HCT116 (cell line): Measurements from ENCODE around the gene NDUFA3. TPM values are rescaled to one million over a fixed set of nuclear protein-coding genes. Genes with fewer than 3 reads are reported as not detected.

ENCODE experiments used
- ATAC-seq: fragments of 200-7000 bp; cut with Tn5 transposase; 2 replicates; pipeline ENCODE4 v1.9.1; 2020; ENCODE audit warnings: mild to moderate bottlenecking, moderate library complexity
- BruUV-seq: library from RNA; stranded (reverse); fragments of 400-500 nt; replicated peaks from 2 replicates; lab custom pipeline; 2021; lab: Mats Ljungman, UMichigan
- CTCF ChIA-PET: fragments of 300-600 bp; sonication (Branson Sonifier 250); formaldehyde crosslinking; loops from one replicate; lab custom pipeline; 2021; ENCODE audit warnings: antibody characterized with exemption; lab: Charles Lee
- POLR2A ChIA-PET: fragments of 300-600, 350-600 bp; sonication (Branson Sonifier 250); formaldehyde crosslinking; loops from one replicate; lab custom pipeline; 2021; ENCODE audit warnings: antibody characterized with exemption; lab: Charles Lee
- RAD21 ChIA-PET, 2 experiments: fragments of 300-600 bp; sonication (Branson Sonifier 250); formaldehyde crosslinking; loops; one replicate each; lab custom pipeline; 2023; ENCODE audit warnings: low total read pairs in 2 of 2; ENCODE audit not compliant: uncharacterized antibody in 2 of 2, unreplicated experiment in 2 of 2, low non-redundant PET in 1 of 2; lab: Charles Lee
- DNase-seq: peaks from one replicate; pipeline ENCODE4 v3.0.0-alpha.2; 2010; ENCODE audit warnings: low read depth, low spot score
- H2AFZ ChIP-seq: fragments of 200-600 bp; shearing (Covaris generic), sonication (generic); 2 replicates; pipeline ENCODE4 v1.6.1; 2017; ENCODE audit warnings: low read depth, mixed run types, mixed read lengths, antibody characterized with exemption, low read length; ENCODE audit not compliant: poor library complexity, severe bottlenecking
- H3K27ac ChIP-seq: 2 replicates; pipeline ENCODE4 v1.5.1; 2012; ENCODE audit warnings: low read depth, low read length
- H3K27me3 ChIP-seq: fragments of 200-600 bp; sonication (generic); 2 replicates; pipeline ENCODE4 v1.6.1; 2016; ENCODE audit warnings: mixed run types, low read length, mixed read lengths; ENCODE audit not compliant: insufficient read depth
- H3K36me3 ChIP-seq, 2 experiments: fragments of 200-500 bp in 1 of 2; fragments of 200-600 bp in 1 of 2; sonication (Bioruptor generic) in 1 of 2; sonication (generic) in 1 of 2; 2 replicates each; pipeline versions ENCODE4 v1.5.1 to v1.6.1; 2014 to 2016; ENCODE audit warnings: low read length in 2 of 2, inconsistent platforms in 1 of 2, mixed read lengths in 1 of 2, mixed run types in 1 of 2; ENCODE audit not compliant: insufficient read depth in 2 of 2, control insufficient read depth in 1 of 2
- H3K4me1 ChIP-seq, 2 experiments: fragments of 200-600 bp in 1 of 2; sonication (generic) in 1 of 2; 2 replicates each; pipeline versions ENCODE4 v1.5.1 to v1.6.1; 2012 to 2017; ENCODE audit warnings: low read length in 2 of 2, inconsistent platforms in 1 of 2, mild to moderate bottlenecking in 1 of 2, mixed read lengths in 1 of 2, mixed run types in 1 of 2, moderate library complexity in 1 of 2; ENCODE audit not compliant: insufficient read depth in 2 of 2, control insufficient read depth in 1 of 2
- H3K4me2 ChIP-seq: fragments of 200-600 bp; sonication (generic); 2 replicates; pipeline ENCODE4 v1.6.1; 2017; ENCODE audit warnings: mixed run types, low read length, mixed read lengths
- H3K4me3 ChIP-seq, 2 experiments: fragments of 200-600 bp in 1 of 2; sonication (generic) in 1 of 2; replicated peaks in 1 of 2; 2 replicates each; pipeline ENCODE4 v1.5.1; 2011 to 2016; ENCODE audit warnings: low read length in 2 of 2, control low read depth in 1 of 2, low read depth in 1 of 2, mild to moderate bottlenecking in 1 of 2, mixed read lengths in 1 of 2, mixed run types in 1 of 2
- H3K79me2 ChIP-seq: fragments of 200-600 bp; sonication (generic); 2 replicates; pipeline ENCODE4 v1.6.1; 2017; ENCODE audit warnings: mild to moderate bottlenecking, mixed run types, low read length, moderate library complexity, mixed read lengths; ENCODE audit not compliant: insufficient read depth
- H3K9ac ChIP-seq: fragments of 200-600 bp; sonication (generic); 2 replicates; pipeline ENCODE4 v1.6.1; 2016; ENCODE audit warnings: low read length, mixed read lengths
- H3K9me2 ChIP-seq: fragments of 200-600 bp; sonication (generic), shearing (Covaris generic); 2 replicates; pipeline ENCODE4 v1.6.1; 2017; ENCODE audit warnings: mixed run types, mild to moderate bottlenecking, moderate library complexity; ENCODE audit not compliant: insufficient read depth
- H3K9me3 ChIP-seq, 2 experiments: fragments of 200-500 bp in 1 of 2; fragments of 200-600 bp in 1 of 2; sonication (Bioruptor generic) in 1 of 2; sonication (generic) in 1 of 2; 2 replicates each; pipeline ENCODE4 v1.6.1; 2014 to 2017; ENCODE audit warnings: low read length in 2 of 2, mixed read lengths in 2 of 2, inconsistent platforms in 1 of 2, low read depth in 1 of 2, mild to moderate bottlenecking in 1 of 2, mixed run types in 1 of 2, moderate library complexity in 1 of 2; ENCODE audit not compliant: control insufficient read depth in 1 of 2, insufficient read depth in 1 of 2
- H4K20me1 ChIP-seq: fragments of 200-600 bp; sonication (generic), shearing (Covaris generic); 2 replicates; pipeline ENCODE4 v1.6.1; 2017; ENCODE audit warnings: mixed run types, mild to moderate bottlenecking, moderate library complexity; ENCODE audit not compliant: insufficient read depth
- CEBPB ChIP-seq: IDR thresholded peaks from 2 replicates; pipeline ENCODE4 v1.6.1; 2012; ENCODE audit warnings: low read depth
- CTCF ChIP-seq, 3 experiments: fragments of 200-600 bp in 1 of 3; sonication (generic) in 1 of 3; IDR thresholded peaks in 2 of 3; conservative IDR thresholded peaks in 1 of 3; 2 replicates each; pipeline ENCODE4 v1.5.1; 2012 to 2017; ENCODE audit warnings: low read depth in 2 of 3, low read length in 2 of 3, antibody characterized with exemption in 1 of 3, borderline replicate concordance in 1 of 3, control low read depth in 1 of 3, mild to moderate bottlenecking in 1 of 3, mixed read lengths in 1 of 3, mixed run types in 1 of 3, moderate library complexity in 1 of 3; ENCODE audit not compliant: insufficient read depth in 1 of 3
- EGR1 ChIP-seq: IDR thresholded peaks from 2 replicates; pipeline ENCODE4 v1.6.1; 2012; ENCODE audit warnings: low read depth
- ELF1 ChIP-seq: IDR thresholded peaks from 2 replicates; pipeline ENCODE4 v1.6.1; 2012; ENCODE audit warnings: low read depth, borderline replicate concordance
- EZH2 ChIP-seq: fragments of 200-600 bp; sonication (generic); IDR thresholded peaks from 2 replicates; pipeline ENCODE4 v1.6.1; 2017; ENCODE audit warnings: antibody characterized with exemption, mixed run types
- FOSL1 ChIP-seq: IDR thresholded peaks from 2 replicates; pipeline ENCODE4 v1.6.1; 2012; ENCODE audit warnings: low read depth
- JUND ChIP-seq: IDR thresholded peaks from 2 replicates; pipeline ENCODE4 v1.6.1; 2012
- RAD21 ChIP-seq: IDR thresholded peaks from 2 replicates; pipeline ENCODE4 v1.6.1; 2012; ENCODE audit warnings: low read depth, mild to moderate bottlenecking
- SIN3A ChIP-seq: IDR thresholded peaks from 2 replicates; pipeline ENCODE4 v1.6.1; 2012; ENCODE audit warnings: low read depth
- SRF ChIP-seq: IDR thresholded peaks from 2 replicates; pipeline ENCODE4 v1.6.1; 2012; ENCODE audit warnings: low read depth
- YY1 ChIP-seq: IDR thresholded peaks from 2 replicates; pipeline ENCODE4 v1.6.1; 2011; ENCODE audit warnings: low read length, low read depth, moderate library complexity, mild to moderate bottlenecking; ENCODE audit not compliant: insufficient replicate concordance; ENCODE audit errors: extremely low read depth
- ZBTB33 ChIP-seq: IDR thresholded peaks from 2 replicates; pipeline ENCODE4 v1.6.1; 2011; ENCODE audit warnings: mild to moderate bottlenecking, low read length, moderate library complexity; ENCODE audit not compliant: insufficient replicate concordance; ENCODE audit errors: extremely low read depth
- ZFX ChIP-seq: fragments of 450-650 bp; IDR thresholded peaks from 2 replicates; pipeline ENCODE4 v1.6.1; 2017
- ZNF274 ChIP-seq: fragments of 200-500 bp; sonication (Bioruptor generic); IDR thresholded peaks from 2 replicates; pipeline ENCODE4 v1.6.1; 2014; ENCODE audit warnings: mild to moderate bottlenecking, low read depth, low read length, inconsistent platforms
- intact Hi-C: fragments of 100-400 bp; cut with micrococcal nuclease; formaldehyde crosslinking; loops from 2 replicates; pipeline ENCODE4 v1.10.0; 2022
- total RNA-seq: library from RNA; stranded (reverse); gene quantifications from one replicate; pipeline ENCODE4 v1.2.1, GENCODE V29; 2021; ENCODE audit not compliant: unreplicated experiment
- TF ChIP-seq, protein P1 (sequence below): IDR thresholded peaks from 2 replicates; pipeline ENCODE4 v1.6.1; 2012

The NDUFA3 gene
- total RNA-seq, 1 experiment from 2014 or later: 149 TPM

- ChIA-PET RAD21 (no interaction called here), POLR2A (no interaction called here), CTCF (no interaction called here)
- no peak within 1 kb of the TSS for H3K9ac ChIP-seq
- no peak for ATAC-seq
- H3K9me2 ChIP-seq: no peaks in the 10 kb centered on the region
- intact Hi-C loops: no loop called here
- H3K9me3 ChIP-seq: no peaks in the 10 kb centered on the region
- H3K36me3 ChIP-seq: peaks cover 2 to 7% of the 10 kb centered on the region in 2 experiments; a peak in 3 of 4 replicates
- H4K20me1 ChIP-seq: no peaks in the 10 kb centered on the region
- H3K4me2 ChIP-seq: no peak within 1 kb of the TSS
- H3K4me1 ChIP-seq: peaks cover 5 to 21% of the 10 kb centered on the region in 2 experiments; a peak in 3 of 4 replicates
- H2AFZ ChIP-seq: no peak within 1 kb of the TSS
- BruUV-seq: no TSS peak
- no peaks in the 10 kb centered on the region for H3K27me3 ChIP-seq
- peaks cover 29% of the 10 kb centered on the region for H3K79me2 ChIP-seq
- H3K27ac ChIP-seq: no peak within 1 kb of the TSS
- no peak for DNase-seq
- no peak within 1 kb of the TSS for H3K4me3 ChIP-seq
- TF ChIP-seq SIN3A (no peak), ELF1 (no peak), FOSL1 (no peak), RAD21 (no peak), ZNF274 (no peak), JUND (no peak), ZBTB33 (no peak), ZFX (no peak), EZH2 (no peak), CTCF (IDR thresholded peaks at IDR 0.05 in 2 of 3, conservative IDR thresholded peaks at IDR 0.05 in 1 of 3; ENCODE audit: borderline replicate concordance in 1 of 3, insufficient read depth in 1 of 3, low read depth in 2 of 3, low read length in 2 of 3) (no peak), SRF (no peak), EGR1 (no peak), YY1 (no peak), CEBPB (no peak)
- TF ChIP-seq, protein P1, sequence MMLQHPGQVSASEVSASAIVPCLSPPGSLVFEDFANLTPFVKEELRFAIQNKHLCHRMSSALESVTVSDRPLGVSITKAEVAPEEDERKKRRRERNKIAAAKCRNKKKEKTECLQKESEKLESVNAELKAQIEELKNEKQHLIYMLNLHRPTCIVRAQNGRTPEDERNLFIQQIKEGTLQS: no peak
Observed at GRCh38 chr19:54100561-54100960, 2.1 kb upstream of the NDUFA3 start, which contains the start of gene OSCAR. Gene OSCAR (minus strand): TSS chr19:54100803. CDS start chr19:54100792, 11 bp downstream.
